ENCODE results near the gene TTLL11.

GRCh38 chr9:121842612-121842978, 250.5 kb downstream of the TTLL11 start:
- TF ChIP-seq CTCF (conservative IDR thresholded peaks at IDR 0.05; ENCODE audit: low read depth in 2 of 2) (no peak), REST (IDR thresholded peaks at IDR 0.05; ENCODE audit: unreplicated experiment) (no peak), ETS1 (IDR thresholded peaks at IDR 0.05) (no peak)
